K562 (cell line): Measurements from ENCODE around the gene IRF3. TPM values are rescaled to one million over a fixed set of nuclear protein-coding genes. Genes with fewer than 3 reads are reported as not detected.

ENCODE experiments used
- CTBP1 ChIP-seq: fragments of 450-650 bp; IDR thresholded peaks from 2 replicates; pipeline ENCODE4 v1.6.1; 2016; ENCODE audit warnings: borderline replicate concordance
- GMEB1 ChIP-seq: fragments of 250-450 bp; sonication (Bioruptor Pico); IDR thresholded peaks from 2 replicates; pipeline ENCODE4 v1.4.0; 2020; ENCODE audit warnings: mild to moderate bottlenecking
- KLF10 ChIP-seq: fragments of 250-450 bp; sonication (Bioruptor Pico); IDR thresholded peaks from 2 replicates; pipeline ENCODE4 v1.6.1; 2021; ENCODE audit warnings: matching md5 sums
- PREB ChIP-seq: sonication (generic); formaldehyde crosslinking; IDR thresholded peaks from 2 replicates; pipeline ENCODE4 v1.8.1; 2023; ENCODE audit warnings: mild to moderate bottlenecking, missing genetic modification reagents
- STAT5A ChIP-seq: IDR thresholded peaks from 2 replicates; pipeline ENCODE4 v1.6.1; 2012; ENCODE audit warnings: low read length, inconsistent platforms, borderline replicate concordance
- USF1 ChIP-seq: sonication (generic); formaldehyde crosslinking; IDR thresholded peaks from 2 replicates; pipeline ENCODE4 v1.9.0; 2022; ENCODE audit warnings: mild to moderate bottlenecking, missing genetic modification reagents
- ZNF280B ChIP-seq: fragments of 250-450 bp; sonication (Bioruptor Pico); IDR thresholded peaks from 2 replicates; pipeline ENCODE4 v1.5.1; 2021; ENCODE audit warnings: mild to moderate bottlenecking
- polyA plus RNA-seq, 8 experiments: library from polyadenylated mRNA; depleted of rRNA in 4 of 8; stranded (reverse) in 5 of 8; unstranded in 3 of 8; fragments of >200 nt; fragmentation: Nextera tagmentation in 2 of 8; fragmentation: Illumina TruSeq in 1 of 8; extraction: Ambion mirVana in 2 of 8; extraction: Trizol in 1 of 8; gene quantifications; 2 replicates each; pipeline versions ENCODE4 v1.2.1 to v1.2.3, GENCODE V29; 2011 to 2014; ENCODE audit warnings: inconsistent platforms in 1 of 8, missing spikeins in 1 of 8
- total RNA-seq, 7 experiments: library from RNA; depleted of rRNA in 6 of 7; stranded (reverse); fragments of >200 nt in 6 of 7; fragmentation: Illumina TruSeq in 2 of 7; extraction: Trizol in 2 of 7; gene quantifications; 2 replicates each; pipeline versions ENCODE4 v1.2.1 to v1.2.3, GENCODE V29; 2011 to 2021; ENCODE audit warnings: low replicate concordance in 1 of 7

The IRF3 gene
- total and polyA plus RNA-seq, 9 of the 15 experiments (the other 6 are each of a cell fraction or from before 2014, with no cell fraction given) = 7.5 to 145 (median 65.4) TPM

- TF ChIP-seq PREB (CRISPR knock-in tag) (no peak), GMEB1 (CRISPR knock-in tag) (peak; percentile 90), ZNF280B (CRISPR knock-in tag) (no peak), KLF10 (CRISPR knock-in tag) (no peak), USF1 (peak; percentile 84), CTBP1 (peak; percentile 55), STAT5A (peak; percentile 4; the same call in 1 of the 2 replicates)
Measured at GRCh38 chr19:49641688-49642491, 23.8 kb downstream of the IRF3 start, which contains the start of gene SCAF1 (continued).
